Astrocyte (in vitro differentiated cells and primary cell): ENCODE measurements around the gene CLMP. TPM values are rescaled to one million over a fixed set of nuclear protein-coding genes. Genes with fewer than 3 reads are reported as not detected.

Experiments
- DNase-seq: peaks from one replicate; pipeline ENCODE4 v3.0.0-alpha.2; 2010; ENCODE audit warnings: low read depth
- FAIRE-seq: peaks from 2 replicates; lab custom pipeline; 2011; peaks lifted over from hg19 to GRCh38; lab: Jason Lieb, UNC
- H2AFZ ChIP-seq: 2 replicates; pipeline ENCODE4 v1.6.0; 2012; ENCODE audit warnings: low read depth, low read length, inconsistent platforms
- H3K27ac ChIP-seq: 2 replicates; pipeline ENCODE4 v1.5.1; 2011; ENCODE audit warnings: low read depth, low read length, inconsistent platforms
- H3K27me3 ChIP-seq: 2 replicates; pipeline ENCODE4 v1.6.0; 2011; ENCODE audit warnings: low read length, inconsistent platforms; ENCODE audit not compliant: insufficient read depth
- H3K36me3 ChIP-seq: 2 replicates; pipeline ENCODE4 v1.5.1; 2011; ENCODE audit warnings: low read length, inconsistent platforms; ENCODE audit not compliant: insufficient read depth
- H3K4me1 ChIP-seq: 2 replicates; pipeline ENCODE4 v1.5.1; 2011; ENCODE audit warnings: low read length, inconsistent platforms; ENCODE audit not compliant: insufficient read depth
- H3K4me2 ChIP-seq: 2 replicates; pipeline ENCODE4 v1.6.0; 2012; ENCODE audit warnings: low read length, inconsistent platforms
- H3K4me3 ChIP-seq: 2 replicates; pipeline ENCODE4 v1.5.1; 2011; ENCODE audit warnings: low read depth, mild to moderate bottlenecking, low read length, inconsistent platforms; ENCODE audit not compliant: insufficient read depth
- H3K79me2 ChIP-seq: 2 replicates; pipeline ENCODE4 v1.6.0; 2012; ENCODE audit warnings: mild to moderate bottlenecking, low read length, inconsistent platforms; ENCODE audit not compliant: insufficient read depth
- H3K9ac ChIP-seq: 2 replicates; pipeline ENCODE4 v1.6.0; 2012; ENCODE audit warnings: mild to moderate bottlenecking, low read length, inconsistent platforms
- H3K9me3 ChIP-seq: 2 replicates; pipeline ENCODE4 v1.5.1; 2012; ENCODE audit warnings: low read depth, mild to moderate bottlenecking, low read length, inconsistent platforms; ENCODE audit not compliant: insufficient read depth
- H4K20me1 ChIP-seq: 2 replicates; pipeline ENCODE4 v1.6.0; 2012; ENCODE audit warnings: low read length, inconsistent platforms; ENCODE audit not compliant: insufficient read depth
- H3K27ac Mint-ChIP-seq: one replicate; pipeline ENCODE4 v1.8.0; 2021; ENCODE audit warnings: mild to moderate bottlenecking, mixed read lengths; ENCODE audit not compliant: unreplicated experiment
- H3K27me3 Mint-ChIP-seq: one replicate; pipeline ENCODE4 v1.8.0; 2021; ENCODE audit warnings: low read depth, mixed read lengths; ENCODE audit not compliant: unreplicated experiment
- H3K36me3 Mint-ChIP-seq: one replicate; pipeline ENCODE4 v1.8.0; 2021; ENCODE audit warnings: low read depth, mixed read lengths; ENCODE audit not compliant: unreplicated experiment
- H3K4me1 Mint-ChIP-seq: one replicate; pipeline ENCODE4 v1.8.0; 2021; ENCODE audit warnings: low read depth, mixed read lengths; ENCODE audit not compliant: unreplicated experiment
- H3K4me3 Mint-ChIP-seq: one replicate; pipeline ENCODE4 v1.8.0; 2021; ENCODE audit warnings: mild to moderate bottlenecking, moderate library complexity, mixed read lengths; ENCODE audit not compliant: unreplicated experiment
- H3K9me3 Mint-ChIP-seq: one replicate; pipeline ENCODE4 v1.8.0; 2021; ENCODE audit warnings: mild to moderate bottlenecking, mixed read lengths; ENCODE audit not compliant: unreplicated experiment
- CTCF ChIP-seq: IDR thresholded peaks from 2 replicates; pipeline ENCODE4 v1.5.1; 2011; ENCODE audit warnings: low read depth, mild to moderate bottlenecking, inconsistent platforms, low read length, moderate library complexity; ENCODE audit not compliant: insufficient read depth
- EZH2 ChIP-seq: IDR thresholded peaks from 2 replicates; pipeline ENCODE4 v1.6.1; 2012; ENCODE audit warnings: mild to moderate bottlenecking, low read length, inconsistent platforms; ENCODE audit not compliant: insufficient read depth
- total RNA-seq: library from RNA; stranded (reverse); gene quantifications from 2 replicates; pipeline ENCODE4 v1.2.1, GENCODE V29; 2021

The CLMP gene
- total RNA-seq, 1 donor from 2014 or later, result 16.0 TPM

GRCh38 chr11:123047947-123048293, 147.1 kb downstream of the CLMP start:
- no peaks in the 10 kb centered on the region for H3K36me3 Mint-ChIP-seq
- H3K27me3 ChIP-seq, result no peaks in the 10 kb centered on the region

GRCh38 chr11:123047266-123047946, 147.6 kb downstream of the CLMP start:
- no peak for TF ChIP-seq EZH2
- no peak for TF ChIP-seq CTCF
- Histone ChIP-seq H3K9me3 (no peaks in the 10 kb centered on the region), H3K4me2 (no peak overlapping the region), H3K9ac (no peak overlapping the region), H3K27me3 (no peaks in the 10 kb centered on the region), H2AFZ (no peak overlapping the region), H3K4me1 (no peaks in the 10 kb centered on the region), H3K27ac (no peak overlapping the region), H3K4me3 (no peak overlapping the region), H3K36me3 (no peaks in the 10 kb centered on the region), H4K20me1 (no peaks in the 10 kb centered on the region), H3K79me2 (no peaks in the 10 kb centered on the region)
- FAIRE-seq (no peak), DNase-seq (no peak)
- Mint-ChIP-seq H3K4me3 (no peak overlapping the region), H3K4me1 (no peaks in the 10 kb centered on the region), H3K27me3 (no peaks in the 10 kb centered on the region), H3K9me3 (no peaks in the 10 kb centered on the region), H3K27ac (no peak overlapping the region), H3K36me3 (no peaks in the 10 kb centered on the region)

More at GRCh38 chr11:123047947-123048293, 147.1 kb downstream of the CLMP start:
- Mint-ChIP-seq H3K4me1 (no peaks in the 10 kb centered on the region), H3K4me3 (no peak overlapping the region), H3K9me3 (no peaks in the 10 kb centered on the region), H3K27ac (no peak overlapping the region), H3K27me3 (no peaks in the 10 kb centered on the region)
- no peak overlapping the region for H3K27ac ChIP-seq
- H3K79me2 ChIP-seq, result no peaks in the 10 kb centered on the region
- DNase-seq (no peak), FAIRE-seq (no peak)
- H3K4me3 ChIP-seq, result no peak overlapping the region
- H3K4me2 ChIP-seq, result no peak overlapping the region
- H3K9ac ChIP-seq, result no peak overlapping the region
- H3K9me3 ChIP-seq, result no peaks in the 10 kb centered on the region
- H3K36me3 ChIP-seq, result no peaks in the 10 kb centered on the region
- no peaks in the 10 kb centered on the region for H3K4me1 ChIP-seq
- H4K20me1 ChIP-seq, result no peaks in the 10 kb centered on the region
- TF ChIP-seq EZH2, result no peak
- no peak for TF ChIP-seq CTCF
- no peak overlapping the region for H2AFZ ChIP-seq
